Measurements from ENCODE around the gene PGGHG.

- TF ChIP-seq, protein P1, sequence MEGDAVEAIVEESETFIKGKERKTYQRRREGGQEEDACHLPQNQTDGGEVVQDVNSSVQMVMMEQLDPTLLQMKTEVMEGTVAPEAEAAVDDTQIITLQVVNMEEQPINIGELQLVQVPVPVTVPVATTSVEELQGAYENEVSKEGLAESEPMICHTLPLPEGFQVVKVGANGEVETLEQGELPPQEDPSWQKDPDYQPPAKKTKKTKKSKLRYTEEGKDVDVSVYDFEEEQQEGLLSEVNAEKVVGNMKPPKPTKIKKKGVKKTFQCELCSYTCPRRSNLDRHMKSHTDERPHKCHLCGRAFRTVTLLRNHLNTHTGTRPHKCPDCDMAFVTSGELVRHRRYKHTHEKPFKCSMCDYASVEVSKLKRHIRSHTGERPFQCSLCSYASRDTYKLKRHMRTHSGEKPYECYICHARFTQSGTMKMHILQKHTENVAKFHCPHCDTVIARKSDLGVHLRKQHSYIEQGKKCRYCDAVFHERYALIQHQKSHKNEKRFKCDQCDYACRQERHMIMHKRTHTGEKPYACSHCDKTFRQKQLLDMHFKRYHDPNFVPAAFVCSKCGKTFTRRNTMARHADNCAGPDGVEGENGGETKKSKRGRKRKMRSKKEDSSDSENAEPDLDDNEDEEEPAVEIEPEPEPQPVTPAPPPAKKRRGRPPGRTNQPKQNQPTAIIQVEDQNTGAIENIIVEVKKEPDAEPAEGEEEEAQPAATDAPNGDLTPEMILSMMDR (IDR thresholded peaks at IDR 0.05): no peak
- no peak for TF ChIP-seq EZH2 (IDR thresholded peaks at IDR 0.05)
These were observed 6.8 kb upstream of the PGGHG start for GRCh38 chr11:282171-282570.
